ENCODE results near the gene TMEM72. TPM values are rescaled to one million over a fixed set of nuclear protein-coding genes. Genes with fewer than 3 reads are reported as not detected.
A peak's percentile ranks its signal among the peaks of the same experiment; 100 is the strongest.

Gene TMEM72
- total RNA-seq, 2 experiments from 2014 or later = not detected

DNA sequence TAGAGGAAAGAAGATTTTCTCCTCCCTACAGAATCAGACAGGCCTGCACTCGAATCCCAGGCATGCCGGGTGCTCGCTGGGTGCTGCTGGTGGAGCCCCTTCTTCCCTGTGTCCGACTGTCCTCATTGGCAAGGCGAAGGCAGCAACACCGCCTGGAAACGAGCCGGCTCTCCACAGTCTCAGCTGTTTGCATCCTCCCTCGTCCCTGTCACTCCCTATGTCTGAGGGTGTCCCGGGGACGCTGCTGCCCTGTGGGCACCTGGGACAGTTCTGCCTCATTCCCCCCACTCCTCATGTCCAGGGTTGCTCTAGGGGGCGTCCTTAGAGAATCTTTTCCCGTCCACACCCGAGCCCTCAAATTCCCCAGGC is 31.6 kb upstream of the TMEM72 start:
- ChIA-PET POLR2A (no interaction called here), CTCF (no interaction called here)
- no peaks in the 10 kb centered on the region for H3K36me3 Mint-ChIP-seq (ENCODE audit: low read depth)
- DNase-seq = no peak
- H3K27me3 Mint-ChIP-seq = no peaks in the 10 kb centered on the region
- H3K27ac Mint-ChIP-seq = no peak overlapping the region
- no peak overlapping the region for H3K4me3 Mint-ChIP-seq
- H3K9me3 Mint-ChIP-seq = no peaks in the 10 kb centered on the region
- peaks cover 11% of the 10 kb centered on the region for H3K4me1 Mint-ChIP-seq

DNA sequence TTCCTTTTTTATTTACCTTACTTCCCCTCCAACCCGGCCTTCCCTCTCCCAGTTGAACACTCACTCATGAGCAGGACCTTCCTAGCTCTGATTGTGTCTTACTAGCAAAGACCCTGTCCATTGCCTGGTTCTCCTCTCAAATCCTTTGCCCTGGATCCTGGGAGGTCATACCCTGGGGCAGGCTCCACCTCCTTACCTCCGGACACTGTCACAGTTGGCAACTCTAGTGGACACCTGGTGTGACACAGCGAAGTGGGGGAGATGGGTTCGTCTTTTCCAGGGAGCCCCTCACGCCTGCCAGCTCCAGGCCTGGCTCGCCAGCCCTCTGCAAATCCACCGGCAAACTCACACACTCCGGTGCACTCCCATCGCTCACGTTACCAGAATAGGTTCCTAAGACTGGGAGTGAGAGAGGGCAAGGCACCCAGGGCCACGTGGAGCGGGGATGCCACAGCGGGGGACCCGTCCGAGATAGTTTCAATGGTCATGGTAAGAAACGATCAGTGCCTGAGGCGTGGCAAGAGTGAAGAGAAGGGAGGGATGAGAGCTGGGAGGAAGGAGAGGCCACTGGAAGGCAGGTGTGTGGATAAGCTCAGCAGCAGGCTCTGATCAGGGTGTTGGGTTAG is 30.9 kb upstream of the TMEM72 start:
- DNase-seq = no peak
- ChIA-PET POLR2A (no interaction called here), CTCF (interaction anchor here (1.6 kb wide), 1 partner anchor 18 kb away, joined by 5 read pairs; no protein-coding TSS in a partner anchor)
- H3K4me3 Mint-ChIP-seq = no peak overlapping the region
- peaks cover 11% of the 10 kb centered on the region for H3K4me1 Mint-ChIP-seq
- H3K27me3 Mint-ChIP-seq = no peaks in the 10 kb centered on the region
- H3K9me3 Mint-ChIP-seq = no peaks in the 10 kb centered on the region
- no peak overlapping the region for H3K27ac Mint-ChIP-seq
- no peaks in the 10 kb centered on the region for H3K36me3 Mint-ChIP-seq (ENCODE audit: low read depth)

- no peaks in the 10 kb centered on the region for H3K36me3 Mint-ChIP-seq (ENCODE audit: low read depth)
- no peaks in the 10 kb centered on the region for H3K9me3 Mint-ChIP-seq
- ChIA-PET POLR2A (no interaction called here), CTCF (interaction anchor here (0.9 to 1.6 kb wide), 3 partner anchors 20 to 72 kb away, joined by 3 to 5 read pairs (median 4); no protein-coding TSS in a partner anchor)
- H3K27ac Mint-ChIP-seq = no peak overlapping the region
- no peak for DNase-seq
- peaks cover 11% of the 10 kb centered on the region for H3K4me1 Mint-ChIP-seq
- H3K27me3 Mint-ChIP-seq = no peaks in the 10 kb centered on the region
- no peak overlapping the region for H3K4me3 Mint-ChIP-seq
Observed at GRCh38 chr10:44881649-44882048, 29.5 kb upstream of the TMEM72 start.

- Mint-ChIP-seq H3K4me3 (no peak overlapping the region), H3K9me3 (no peaks in the 10 kb centered on the region), H3K4me1 (peaks cover 11% of the 10 kb centered on the region), H3K27ac (no peak overlapping the region), H3K36me3 (ENCODE audit: low read depth) (no peaks in the 10 kb centered on the region), H3K27me3 (no peaks in the 10 kb centered on the region)
- CTCF ChIA-PET = interaction anchor here (1.2 to 1.6 kb wide), 2 partner anchors 20 to 71 kb away, joined by 3 to 5 read pairs; no protein-coding TSS in a partner anchor
- POLR2A ChIA-PET = no interaction called here
- DNase-seq = no peak
Observed at GRCh38 chr10:44882166-44882720, 28.9 kb upstream of the TMEM72 start.

DNA sequence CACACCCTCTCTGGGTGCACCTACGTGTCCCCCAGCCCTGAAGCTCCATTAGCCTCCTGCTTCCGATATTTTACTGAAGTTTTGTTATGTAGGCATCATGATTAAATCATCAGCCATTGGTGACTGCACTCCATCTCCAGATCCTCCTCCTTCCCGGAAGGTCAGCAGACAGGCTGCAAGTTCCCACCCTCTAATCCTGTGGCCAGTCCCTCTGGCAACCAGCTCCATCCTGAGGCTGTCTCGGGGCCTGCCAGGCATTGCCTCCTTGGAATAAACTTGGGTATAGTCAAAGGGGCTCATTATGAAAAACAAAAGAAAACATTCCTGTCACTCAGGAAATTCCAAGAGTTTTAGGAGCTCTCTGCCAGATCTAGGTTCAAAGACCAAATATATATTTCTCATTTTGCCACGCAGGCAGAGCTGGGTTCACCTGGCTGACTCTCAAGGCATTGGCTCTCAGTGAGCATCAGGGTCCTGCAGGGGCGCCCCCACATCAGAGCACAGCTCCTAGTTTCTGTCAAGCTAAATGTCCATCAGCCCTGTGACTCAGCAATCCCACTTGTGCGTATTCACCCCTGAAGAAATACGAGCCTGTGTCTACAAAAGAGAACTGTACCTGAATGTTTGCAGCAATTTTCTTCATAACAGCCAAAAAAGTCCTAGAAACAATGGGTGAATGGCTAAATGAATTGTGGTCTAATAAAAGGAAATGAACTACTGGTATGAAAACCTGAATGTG is 27.4 kb upstream of the TMEM72 start:
- CTCF ChIA-PET = no interaction called here
- no peaks in the 10 kb centered on the region for H3K9me3 Mint-ChIP-seq
- H3K27me3 Mint-ChIP-seq = no peaks in the 10 kb centered on the region
- H3K4me1 Mint-ChIP-seq = peaks cover 10% of the 10 kb centered on the region
- no peak overlapping the region for H3K27ac Mint-ChIP-seq
- POLR2A ChIA-PET = no interaction called here
- no peaks in the 10 kb centered on the region for H3K36me3 Mint-ChIP-seq (ENCODE audit: low read depth)
- H3K4me3 Mint-ChIP-seq = no peak overlapping the region
- no peak for DNase-seq

DNA sequence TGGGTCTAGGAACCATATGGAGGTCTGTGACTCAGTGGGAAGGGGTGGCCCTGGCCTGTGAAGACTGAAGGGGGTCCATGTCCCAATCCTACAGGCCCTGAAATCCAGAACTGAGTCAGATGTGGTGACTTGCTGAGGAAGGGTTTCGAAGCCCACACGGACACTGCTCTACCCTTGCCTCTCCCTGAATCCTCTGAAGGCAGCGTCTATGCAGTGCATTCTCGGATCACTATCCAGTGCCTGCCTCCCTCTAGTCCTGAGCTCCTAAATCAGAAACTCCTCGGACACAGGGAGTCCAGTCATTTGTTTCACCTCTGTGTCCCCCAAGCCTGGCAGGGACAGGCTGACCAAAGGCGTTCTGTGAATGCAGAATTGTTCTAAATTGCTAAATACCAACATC is 25.4 kb upstream of the TMEM72 start:
- Mint-ChIP-seq H3K4me1 (peaks cover 1% of the 10 kb centered on the region), H3K36me3 (ENCODE audit: low read depth) (no peaks in the 10 kb centered on the region), H3K9me3 (no peaks in the 10 kb centered on the region), H3K27me3 (no peaks in the 10 kb centered on the region), H3K27ac (peak overlapping the region; percentile 47), H3K4me3 (no peak overlapping the region)
- POLR2A ChIA-PET = no interaction called here
- CTCF ChIA-PET = no interaction called here
- no peak for DNase-seq

DNA sequence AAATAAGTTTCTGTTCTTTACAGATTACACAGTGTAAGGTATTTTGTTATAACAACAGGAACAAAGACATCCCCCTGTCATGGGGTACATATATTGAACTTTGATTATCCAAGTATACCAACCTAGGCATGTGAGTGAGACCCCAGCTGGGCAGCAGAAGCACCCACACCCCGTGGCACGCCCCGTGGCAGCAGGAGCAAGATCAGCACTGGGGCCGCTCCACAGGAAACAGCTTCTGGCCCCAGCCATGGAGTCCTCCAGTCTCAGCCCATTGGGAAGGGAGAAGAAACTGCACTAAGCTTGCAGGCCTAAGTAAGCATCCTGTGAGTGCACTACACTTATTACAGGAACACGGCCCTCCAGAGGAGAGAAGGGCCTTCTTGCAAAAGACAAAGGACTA is 24.2 kb upstream of the TMEM72 start:
- Mint-ChIP-seq H3K9me3 (no peaks in the 10 kb centered on the region), H3K27me3 (no peaks in the 10 kb centered on the region), H3K36me3 (ENCODE audit: low read depth) (no peaks in the 10 kb centered on the region), H3K4me3 (no peak overlapping the region), H3K27ac (no peak overlapping the region), H3K4me1 (no peaks in the 10 kb centered on the region)
- CTCF ChIA-PET = interaction anchor here (0.6 to 0.8 kb wide), 3 partner anchors 12 to 1741 kb away, joined by 3 read pairs; no protein-coding TSS in a partner anchor
- POLR2A ChIA-PET = no interaction called here
- no peak for DNase-seq

DNA sequence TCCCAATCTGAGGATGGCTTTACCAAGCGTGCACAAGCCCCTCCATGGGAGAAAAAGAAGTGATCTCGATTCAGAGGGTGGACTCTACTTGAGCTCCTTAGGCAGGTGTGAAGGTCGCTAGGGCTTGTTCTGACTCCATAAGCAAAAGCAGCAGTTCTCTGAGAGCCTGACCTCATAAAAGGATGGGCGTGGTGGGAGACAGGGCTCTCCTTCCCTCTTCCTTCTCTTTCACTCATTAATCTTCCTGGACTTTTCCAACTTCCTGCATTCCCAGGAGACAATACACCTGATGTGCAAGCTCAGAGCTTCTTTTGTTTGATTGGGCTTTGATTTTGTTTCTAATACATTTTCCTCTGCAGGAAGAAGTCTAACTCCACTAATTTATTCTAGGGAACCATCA is 22.3 kb upstream of the TMEM72 start:
- no peaks in the 10 kb centered on the region for H3K4me1 Mint-ChIP-seq
- H3K36me3 Mint-ChIP-seq (ENCODE audit: low read depth) = no peaks in the 10 kb centered on the region
- POLR2A ChIA-PET = no interaction called here
- no peaks in the 10 kb centered on the region for H3K9me3 Mint-ChIP-seq
- CTCF ChIA-PET = no interaction called here
- no peaks in the 10 kb centered on the region for H3K27me3 Mint-ChIP-seq
- H3K4me3 Mint-ChIP-seq = no peak overlapping the region
- no peak for DNase-seq
- H3K27ac Mint-ChIP-seq = no peak overlapping the region

DNA sequence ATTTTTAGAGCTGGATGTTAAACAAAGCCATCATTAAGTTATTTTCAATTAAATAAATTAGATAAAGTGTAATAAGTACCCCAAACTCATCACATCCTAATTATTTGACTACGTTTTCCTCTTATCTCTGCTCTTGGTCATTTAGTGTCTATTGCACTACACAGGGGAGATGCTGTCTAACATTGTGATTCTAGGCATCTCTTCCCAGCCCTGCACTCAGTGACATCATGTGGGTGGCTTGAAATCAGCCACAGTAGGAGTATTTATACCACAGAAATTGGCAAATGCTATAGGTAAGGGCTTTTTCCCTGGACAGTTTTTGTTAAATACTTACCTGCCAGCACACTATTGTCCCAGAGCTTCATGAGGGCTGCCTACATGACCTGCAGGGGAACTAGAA is 21.3 kb upstream of the TMEM72 start:
- CTCF ChIA-PET = no interaction called here
- H3K4me1 Mint-ChIP-seq = no peaks in the 10 kb centered on the region
- no peak for DNase-seq
- no peaks in the 10 kb centered on the region for H3K27me3 Mint-ChIP-seq
- H3K27ac Mint-ChIP-seq = no peak overlapping the region
- no peak overlapping the region for H3K4me3 Mint-ChIP-seq
- POLR2A ChIA-PET = no interaction called here
- no peaks in the 10 kb centered on the region for H3K36me3 Mint-ChIP-seq (ENCODE audit: low read depth)
- H3K9me3 Mint-ChIP-seq = no peaks in the 10 kb centered on the region

DNA sequence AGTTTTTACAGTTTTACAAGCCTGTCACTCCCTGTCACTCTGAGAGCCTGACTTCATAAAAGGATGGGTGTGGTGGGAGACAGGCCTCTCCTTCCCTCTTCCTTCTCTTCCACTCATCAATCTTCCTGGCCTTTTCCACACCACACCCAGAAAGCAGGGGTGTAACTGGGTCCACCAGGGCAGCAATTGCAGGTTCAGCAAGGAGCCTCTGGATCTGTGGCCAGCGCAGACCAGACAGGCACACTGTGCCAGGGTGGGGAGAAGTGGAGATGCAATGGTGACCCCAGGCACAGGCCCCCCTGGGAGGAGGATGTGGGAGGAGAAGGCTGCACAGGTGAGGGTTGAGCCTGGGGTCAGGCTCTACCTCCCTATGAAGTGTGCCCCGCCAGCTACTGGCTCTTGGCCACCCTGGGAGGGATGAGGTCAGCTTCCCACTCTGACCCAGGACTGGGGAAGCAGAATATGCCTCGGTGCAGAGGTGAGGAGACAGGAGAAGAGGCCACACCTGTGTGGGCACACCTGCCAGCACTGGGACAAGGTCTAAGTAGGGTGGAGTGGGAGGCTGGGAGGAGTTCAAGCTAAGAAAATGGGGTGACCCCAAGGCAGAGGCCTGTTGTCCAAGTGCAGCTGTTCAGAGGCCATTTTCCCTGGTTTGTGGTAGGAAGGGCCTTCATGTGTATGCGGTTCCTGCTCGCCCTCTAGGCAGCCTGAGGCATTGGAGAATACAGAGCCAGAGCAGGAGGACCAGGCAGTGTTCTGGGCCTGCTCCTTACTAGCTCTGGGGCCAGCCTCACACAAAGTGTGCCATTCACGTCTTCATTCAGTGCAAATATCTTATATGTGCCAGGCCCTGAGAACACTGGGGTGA is 20.2 kb upstream of the TMEM72 start:
- Mint-ChIP-seq H3K36me3 (ENCODE audit: low read depth) (no peaks in the 10 kb centered on the region), H3K4me3 (no peak overlapping the region), H3K4me1 (no peaks in the 10 kb centered on the region), H3K9me3 (no peaks in the 10 kb centered on the region), H3K27ac (no peak overlapping the region), H3K27me3 (no peaks in the 10 kb centered on the region)
- DNase-seq = no peak
- POLR2A ChIA-PET = no interaction called here
- CTCF ChIA-PET = no interaction called here

DNA sequence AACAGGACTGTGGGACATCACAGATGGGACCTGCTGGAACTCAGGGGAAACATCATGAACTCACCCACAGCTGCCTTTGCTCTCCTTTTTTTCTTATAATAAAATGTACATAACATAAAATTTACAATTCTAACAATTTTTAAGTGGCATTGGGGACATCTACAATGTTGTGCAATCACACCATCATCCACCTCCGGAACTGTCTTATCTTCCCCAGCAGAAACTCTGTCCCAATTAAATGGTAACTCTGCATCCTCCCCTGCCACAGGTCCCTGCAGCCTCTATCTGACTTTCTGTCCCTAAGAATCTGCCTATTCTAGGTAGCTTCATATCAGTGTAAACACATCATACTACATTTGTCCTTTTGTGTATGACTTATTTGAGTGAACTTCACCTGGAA is 19.4 kb upstream of the TMEM72 start:
- H3K4me3 Mint-ChIP-seq = no peak overlapping the region
- DNase-seq = no peak
- H3K4me1 Mint-ChIP-seq = no peaks in the 10 kb centered on the region
- CTCF ChIA-PET = no interaction called here
- POLR2A ChIA-PET = no interaction called here
- H3K36me3 Mint-ChIP-seq (ENCODE audit: low read depth) = no peaks in the 10 kb centered on the region
- no peak overlapping the region for H3K27ac Mint-ChIP-seq
- H3K9me3 Mint-ChIP-seq = no peaks in the 10 kb centered on the region
- H3K27me3 Mint-ChIP-seq = no peaks in the 10 kb centered on the region

DNA sequence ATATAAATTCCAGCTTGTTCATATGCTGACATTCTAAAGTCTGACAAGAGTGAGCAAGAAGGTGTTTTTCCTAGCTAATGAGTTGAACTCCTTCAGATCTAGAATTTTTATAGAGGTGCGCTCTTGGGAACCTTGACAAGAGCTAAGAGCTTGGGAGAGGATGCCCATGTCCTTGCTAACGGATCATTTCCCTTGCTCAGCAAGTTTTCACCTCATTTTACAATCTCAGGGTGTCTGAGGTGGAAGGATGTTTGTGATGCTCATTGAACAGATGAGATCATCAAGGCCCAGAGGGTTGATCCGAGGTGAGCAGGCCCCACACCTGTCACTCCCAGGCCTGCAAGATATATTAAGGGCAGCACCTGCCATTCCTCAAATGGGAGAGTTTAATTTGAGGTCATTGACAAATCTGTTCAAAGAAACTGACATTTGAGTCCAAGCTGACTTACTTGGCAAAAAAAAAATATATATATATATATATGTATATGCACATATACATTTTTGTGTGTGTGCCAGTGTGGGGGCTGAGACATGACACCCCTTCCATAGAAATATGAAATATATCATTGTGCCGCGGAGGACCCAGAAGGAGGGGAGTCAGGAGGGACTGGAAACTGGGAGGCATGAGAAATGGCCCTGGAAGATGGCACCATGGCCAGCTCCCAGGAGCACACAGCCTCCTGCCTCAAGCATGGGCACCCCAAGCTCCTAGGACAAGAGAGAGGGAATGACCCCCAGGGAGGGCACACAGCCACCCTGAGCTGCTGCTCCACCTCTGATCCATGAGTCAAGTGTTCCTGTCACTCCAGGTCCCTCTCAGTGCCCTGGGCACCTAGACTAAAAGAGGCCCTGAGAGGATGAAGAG is 17.3 kb upstream of the TMEM72 start:
- no peak overlapping the region for H3K27ac Mint-ChIP-seq
- POLR2A ChIA-PET = no interaction called here
- CTCF ChIA-PET = interaction anchor here (1.3 kb wide), 1 partner anchor 79 kb away, joined by 3 read pairs; no protein-coding TSS in a partner anchor
- no peaks in the 10 kb centered on the region for H3K36me3 Mint-ChIP-seq (ENCODE audit: low read depth)
- H3K4me1 Mint-ChIP-seq = no peaks in the 10 kb centered on the region
- no peak for DNase-seq
- H3K9me3 Mint-ChIP-seq = no peaks in the 10 kb centered on the region
- H3K27me3 Mint-ChIP-seq = no peaks in the 10 kb centered on the region
- H3K4me3 Mint-ChIP-seq = no peak overlapping the region

Measured in activated CD4-positive, alpha-beta T cell treated with anti-CD3 and anti-CD28 coated beads, Interleukin-2, amount 10 ng/mL, durations not matched to agents 7 days and 5 days (primary cell).